ENCODE data around the gene PRKAB1. TPM values are rescaled to one million over a fixed set of nuclear protein-coding genes. Genes with fewer than 3 reads are reported as not detected.

Gene PRKAB1
- total and polyA plus RNA-seq, 12 donors, result 21.5 to 75.8 (median 30.8) TPM

GRCh38 chr12:119689935-119690500, 22.1 kb downstream of the PRKAB1 start:
- intact Hi-C loops (cut with DNase I), result loop anchor here in 1 of 2 donors (10.0 kb wide), 1 partner anchor 95 kb away; no protein-coding TSS in a partner anchor
- no peak for DNase-seq
- Histone ChIP-seq H3K4me3 (no peak overlapping the region), H3K27me3 (no peaks in the 10 kb centered on the region), H3K4me1 (replicated peaks in 1 of 2) (peaks cover 16 to 46% of the 10 kb centered on the region in 2 donors), H3K27ac (no peak overlapping the region), H3K9me3 (replicated peaks in 1 of 3) (no peaks in the 10 kb centered on the region), H3K36me3 (replicated peaks in 1 of 2) (peaks cover 0 to 4% of the 10 kb centered on the region in 2 donors)
- WGBS, 4 donors, result 95 to 97% (median 96%) methylated on average over 26 to 38 of the region's 38 CpGs
- TF ChIP-seq, protein P1, sequence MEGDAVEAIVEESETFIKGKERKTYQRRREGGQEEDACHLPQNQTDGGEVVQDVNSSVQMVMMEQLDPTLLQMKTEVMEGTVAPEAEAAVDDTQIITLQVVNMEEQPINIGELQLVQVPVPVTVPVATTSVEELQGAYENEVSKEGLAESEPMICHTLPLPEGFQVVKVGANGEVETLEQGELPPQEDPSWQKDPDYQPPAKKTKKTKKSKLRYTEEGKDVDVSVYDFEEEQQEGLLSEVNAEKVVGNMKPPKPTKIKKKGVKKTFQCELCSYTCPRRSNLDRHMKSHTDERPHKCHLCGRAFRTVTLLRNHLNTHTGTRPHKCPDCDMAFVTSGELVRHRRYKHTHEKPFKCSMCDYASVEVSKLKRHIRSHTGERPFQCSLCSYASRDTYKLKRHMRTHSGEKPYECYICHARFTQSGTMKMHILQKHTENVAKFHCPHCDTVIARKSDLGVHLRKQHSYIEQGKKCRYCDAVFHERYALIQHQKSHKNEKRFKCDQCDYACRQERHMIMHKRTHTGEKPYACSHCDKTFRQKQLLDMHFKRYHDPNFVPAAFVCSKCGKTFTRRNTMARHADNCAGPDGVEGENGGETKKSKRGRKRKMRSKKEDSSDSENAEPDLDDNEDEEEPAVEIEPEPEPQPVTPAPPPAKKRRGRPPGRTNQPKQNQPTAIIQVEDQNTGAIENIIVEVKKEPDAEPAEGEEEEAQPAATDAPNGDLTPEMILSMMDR (IDR thresholded peaks at IDR 0.05), result no peak
- TF ChIP-seq POLR2A (IDR thresholded peaks at IDR 0.05), result no peak

GRCh38 chr12:119691202-119691810, 23.4 kb downstream of the PRKAB1 start:
- no peaks in the 10 kb centered on the region for H3K9me3 ChIP-seq (replicated peaks in 1 of 3)
- peak overlapping the region in 4 of 5 donors; percentile 22 to 83 (median 74) for H3K27ac ChIP-seq
- peaks cover 16 to 43% of the 10 kb centered on the region in 2 donors for H3K4me1 ChIP-seq (replicated peaks in 1 of 2)
- TF ChIP-seq, protein P1 (IDR thresholded peaks at IDR 0.05), result no peak
- TF ChIP-seq POLR2A (IDR thresholded peaks at IDR 0.05), result no peak
- H3K27me3 ChIP-seq, result no peaks in the 10 kb centered on the region
- intact Hi-C loops (cut with DNase I), result loop anchor here in 1 of 2 donors (10.0 kb wide), 1 partner anchor 93 kb away; no protein-coding TSS in a partner anchor
- no peak overlapping the region for H3K4me3 ChIP-seq
- WGBS, 4 donors, result 86 to 98% (median 89%) methylated on average over 6 of the region's 6 CpGs
- H3K36me3 ChIP-seq (replicated peaks in 1 of 2), result peaks cover 0 to 4% of the 10 kb centered on the region in 2 donors
- no peak for DNase-seq

DNA sequence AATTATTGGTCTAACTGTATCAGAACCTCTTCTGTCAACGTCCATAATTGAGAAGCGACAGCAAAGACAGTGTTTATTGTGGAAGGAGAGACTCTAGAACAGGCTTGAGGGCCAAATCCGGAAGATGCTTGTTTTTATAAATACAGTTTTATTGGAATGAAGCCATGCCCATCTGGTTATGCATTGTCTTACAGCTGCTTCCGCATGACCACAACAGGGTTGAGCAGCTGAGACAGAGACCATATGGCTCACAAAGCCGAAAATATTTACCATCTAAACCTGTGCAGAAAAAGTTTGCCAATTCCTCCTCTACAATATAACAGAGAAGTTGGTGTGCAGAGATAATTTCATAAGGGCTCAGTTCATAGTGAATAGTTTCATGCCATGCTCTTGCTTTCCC, 24.5 kb downstream of the PRKAB1 start:
- 62 to 77% (median 73%) methylated on average over 5 of the region's 5 CpGs for WGBS, 4 donors
- no peak for DNase-seq
- Histone ChIP-seq H3K27me3 (no peaks in the 10 kb centered on the region), H3K4me1 (replicated peaks in 1 of 2) (peaks cover 16 to 41% of the 10 kb centered on the region in 2 donors), H3K36me3 (replicated peaks in 1 of 2) (peaks cover 0 to 4% of the 10 kb centered on the region in 2 donors), H3K27ac (peak overlapping the region; percentile 22 to 83 (median 70)), H3K9me3 (replicated peaks in 1 of 3) (no peaks in the 10 kb centered on the region), H3K4me3 (no peak overlapping the region)
- TF ChIP-seq, protein P1 (IDR thresholded peaks at IDR 0.05), result no peak
- intact Hi-C loops (cut with DNase I), result loop anchor here in 1 of 2 donors (10.0 kb wide), 1 partner anchor 92 kb away; no protein-coding TSS in a partner anchor

- H3K36me3 ChIP-seq (replicated peaks in 1 of 2), result peaks cover 0 to 4% of the 10 kb centered on the region in 2 donors
- H3K27ac ChIP-seq, result peak overlapping the region; percentile 66 to 84 (median 80)
- H3K9me3 ChIP-seq (replicated peaks in 1 of 3), result no peaks in the 10 kb centered on the region
- H3K4me1 ChIP-seq (replicated peaks in 1 of 2), result peaks cover 16 to 41% of the 10 kb centered on the region in 2 donors
- DNase-seq, result peak; percentile 88 to 97 (median 94)
- no peak overlapping the region for H3K4me3 ChIP-seq
- no peaks in the 10 kb centered on the region for H3K27me3 ChIP-seq
- intact Hi-C loops (cut with DNase I), result loop anchor here in 1 of 2 donors (10.0 kb wide), 1 partner anchor 92 kb away; no protein-coding TSS in a partner anchor
- TF ChIP-seq, protein P1 (IDR thresholded peaks at IDR 0.05), result no peak
- peak in 1 of 2 donors; percentile 65 for TF ChIP-seq POLR2A (IDR thresholded peaks at IDR 0.05)
- 11 to 24% (median 15%) methylated on average over 6 of the region's 6 CpGs for WGBS, 4 donors
Observed at GRCh38 chr12:119692997-119693396, 25.1 kb downstream of the PRKAB1 start.

Measured in adrenal gland (tissue), 12 donors.